HL-60 (cell line): Measurements from ENCODE around the gene PLBD2.

Experiments used
- POLR2AphosphoS5 ChIP-seq: IDR thresholded peaks from 2 replicates; pipeline ENCODE4 v1.6.1; 2012; ENCODE audit warnings: low read depth
- TF ChIP-seq, protein P1 (sequence below): IDR thresholded peaks from one replicate; pipeline ENCODE4 v1.5.1; 2011; ENCODE audit warnings: low read length, control low read depth, inconsistent platforms; ENCODE audit not compliant: insufficient read depth
- TF ChIP-seq, protein P2 (sequence below): IDR thresholded peaks from 2 replicates; pipeline ENCODE4 v1.6.1; 2012; ENCODE audit warnings: low read depth; ENCODE audit not compliant: insufficient replicate concordance

DNA sequence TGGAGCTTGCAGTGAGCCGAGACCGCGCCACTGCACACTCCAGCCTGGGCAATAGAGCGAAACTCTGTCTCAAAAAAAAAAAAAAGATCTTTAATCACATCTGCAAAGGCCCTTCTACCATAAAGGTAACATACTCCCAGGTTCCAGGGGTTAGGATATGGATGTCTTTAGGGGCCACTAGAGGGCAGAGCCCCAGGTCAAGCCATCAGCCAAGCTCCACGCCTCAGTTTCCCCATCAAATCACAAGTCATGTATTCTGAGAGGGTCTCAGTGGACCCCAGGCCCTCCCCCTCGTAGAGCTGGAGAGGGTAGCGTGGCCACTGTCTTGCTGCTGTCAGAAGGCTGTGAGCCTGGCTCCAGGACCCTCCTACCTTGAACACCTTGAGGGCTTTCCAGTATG, 42.2 kb upstream of the PLBD2 start:
- TF ChIP-seq, protein P1, sequence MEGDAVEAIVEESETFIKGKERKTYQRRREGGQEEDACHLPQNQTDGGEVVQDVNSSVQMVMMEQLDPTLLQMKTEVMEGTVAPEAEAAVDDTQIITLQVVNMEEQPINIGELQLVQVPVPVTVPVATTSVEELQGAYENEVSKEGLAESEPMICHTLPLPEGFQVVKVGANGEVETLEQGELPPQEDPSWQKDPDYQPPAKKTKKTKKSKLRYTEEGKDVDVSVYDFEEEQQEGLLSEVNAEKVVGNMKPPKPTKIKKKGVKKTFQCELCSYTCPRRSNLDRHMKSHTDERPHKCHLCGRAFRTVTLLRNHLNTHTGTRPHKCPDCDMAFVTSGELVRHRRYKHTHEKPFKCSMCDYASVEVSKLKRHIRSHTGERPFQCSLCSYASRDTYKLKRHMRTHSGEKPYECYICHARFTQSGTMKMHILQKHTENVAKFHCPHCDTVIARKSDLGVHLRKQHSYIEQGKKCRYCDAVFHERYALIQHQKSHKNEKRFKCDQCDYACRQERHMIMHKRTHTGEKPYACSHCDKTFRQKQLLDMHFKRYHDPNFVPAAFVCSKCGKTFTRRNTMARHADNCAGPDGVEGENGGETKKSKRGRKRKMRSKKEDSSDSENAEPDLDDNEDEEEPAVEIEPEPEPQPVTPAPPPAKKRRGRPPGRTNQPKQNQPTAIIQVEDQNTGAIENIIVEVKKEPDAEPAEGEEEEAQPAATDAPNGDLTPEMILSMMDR: no peak
- no peak for TF ChIP-seq POLR2AphosphoS5
- TF ChIP-seq, protein P2, sequence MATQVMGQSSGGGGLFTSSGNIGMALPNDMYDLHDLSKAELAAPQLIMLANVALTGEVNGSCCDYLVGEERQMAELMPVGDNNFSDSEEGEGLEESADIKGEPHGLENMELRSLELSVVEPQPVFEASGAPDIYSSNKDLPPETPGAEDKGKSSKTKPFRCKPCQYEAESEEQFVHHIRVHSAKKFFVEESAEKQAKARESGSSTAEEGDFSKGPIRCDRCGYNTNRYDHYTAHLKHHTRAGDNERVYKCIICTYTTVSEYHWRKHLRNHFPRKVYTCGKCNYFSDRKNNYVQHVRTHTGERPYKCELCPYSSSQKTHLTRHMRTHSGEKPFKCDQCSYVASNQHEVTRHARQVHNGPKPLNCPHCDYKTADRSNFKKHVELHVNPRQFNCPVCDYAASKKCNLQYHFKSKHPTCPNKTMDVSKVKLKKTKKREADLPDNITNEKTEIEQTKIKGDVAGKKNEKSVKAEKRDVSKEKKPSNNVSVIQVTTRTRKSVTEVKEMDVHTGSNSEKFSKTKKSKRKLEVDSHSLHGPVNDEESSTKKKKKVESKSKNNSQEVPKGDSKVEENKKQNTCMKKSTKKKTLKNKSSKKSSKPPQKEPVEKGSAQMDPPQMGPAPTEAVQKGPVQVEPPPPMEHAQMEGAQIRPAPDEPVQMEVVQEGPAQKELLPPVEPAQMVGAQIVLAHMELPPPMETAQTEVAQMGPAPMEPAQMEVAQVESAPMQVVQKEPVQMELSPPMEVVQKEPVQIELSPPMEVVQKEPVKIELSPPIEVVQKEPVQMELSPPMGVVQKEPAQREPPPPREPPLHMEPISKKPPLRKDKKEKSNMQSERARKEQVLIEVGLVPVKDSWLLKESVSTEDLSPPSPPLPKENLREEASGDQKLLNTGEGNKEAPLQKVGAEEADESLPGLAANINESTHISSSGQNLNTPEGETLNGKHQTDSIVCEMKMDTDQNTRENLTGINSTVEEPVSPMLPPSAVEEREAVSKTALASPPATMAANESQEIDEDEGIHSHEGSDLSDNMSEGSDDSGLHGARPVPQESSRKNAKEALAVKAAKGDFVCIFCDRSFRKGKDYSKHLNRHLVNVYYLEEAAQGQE: no peak
